Uterus (tissue), 4 donors: ENCODE results near the gene ESPN. TPM values are rescaled to one million over a fixed set of nuclear protein-coding genes. Genes with fewer than 3 reads are reported as not detected.

Experiments
- DNase-seq, 2 donors: peaks; one replicate each; pipeline ENCODE4 v3.0.0-alpha.2; 2019 to 2020
- H3K27ac ChIP-seq, 2 donors: fragments of 200-600 bp; sonication (generic); 1 replicate in 1 of 2; 2 replicates in 1 of 2; pipeline ENCODE4 v1.5.1; 2016 to 2018
- H3K27me3 ChIP-seq, 2 donors: fragments of 200-600 bp; sonication (generic); one replicate each; pipeline ENCODE4 v1.5.1; 2018 to 2019; ENCODE audit warnings: control low read depth in 1 of 2
- H3K36me3 ChIP-seq, 2 donors: fragments of 200-600 bp; sonication (generic); one replicate each; pipeline ENCODE4 v1.5.1; 2019; ENCODE audit warnings: control low read depth in 1 of 2
- H3K4me1 ChIP-seq, 2 donors: fragments of 200-600 bp; sonication (generic); one replicate each; pipeline ENCODE4 v1.5.1; 2018 to 2019; ENCODE audit warnings: control low read depth in 1 of 2
- H3K4me3 ChIP-seq, 2 donors: fragments of 200-600 bp; sonication (generic); 1 replicate in 1 of 2; 2 replicates in 1 of 2; pipeline ENCODE4 v1.5.1; 2018 to 2019; ENCODE audit warnings: mild to moderate bottlenecking in 1 of 2
- H3K9me3 ChIP-seq, 2 donors: fragments of 200-600 bp; sonication (generic); one replicate each; pipeline ENCODE4 v1.5.1; 2019; ENCODE audit warnings: control low read depth in 1 of 2
- CTCF ChIP-seq, 4 experiments: fragments of 200-600 bp in 2 of 4; fragments of 450-650 bp in 2 of 4; sonication (generic) in 2 of 4; IDR thresholded peaks; one replicate each; pipeline ENCODE4 v1.5.1; 2016 to 2019; ENCODE audit warnings: antibody characterized with exemption in 4 of 4, mild to moderate bottlenecking in 2 of 4, moderate library complexity in 1 of 4
- POLR2A ChIP-seq, 2 donors: fragments of 450-650 bp; IDR thresholded peaks; one replicate each; pipeline ENCODE4 v1.6.1; 2016; ENCODE audit warnings: antibody characterized with exemption in 2 of 2, mild to moderate bottlenecking in 1 of 2, moderate library complexity in 1 of 2
- intact Hi-C: fragments of 100-400 bp; cut with DNase I; formaldehyde crosslinking; loops from one replicate; pipeline ENCODE4 v1.15.1; 2023; ENCODE audit warnings: low total_unique reads
- total RNA-seq, 4 donors: library from RNA; depleted of rRNA in 3 of 4; stranded (reverse); fragments of >200 nt in 3 of 4; gene quantifications; one replicate each; pipeline versions ENCODE4 v1.1.0 to v1.2.4, GENCODE V29; 2014 to 2023
- donor health status: DM: yes; HTN: yes; CAD: no.

ESPN gene
- 1 to 10 TPM in 1 of 4 donors, under 1 TPM in 1, not detected in 2; 0.58 to 2.5 TPM for total RNA-seq

- peaks cover 0 to 21% of the 10 kb centered on the region in 2 donors for H3K4me1 ChIP-seq
- TF ChIP-seq POLR2A (IDR thresholded peaks at IDR 0.05) (no peak), CTCF (IDR thresholded peaks at IDR 0.05) (no peak)
- H3K36me3 ChIP-seq, result no peaks in the 10 kb centered on the region
- no peak within 1 kb of the TSS for H3K27ac ChIP-seq
- DNase-seq, result no peak
- intact Hi-C loops, result no loop called here
- no peak within 1 kb of the TSS for H3K4me3 ChIP-seq
- H3K27me3 ChIP-seq, result peaks cover 16 to 49% of the 10 kb centered on the region in 2 donors
- H3K9me3 ChIP-seq, result no peaks in the 10 kb centered on the region
Observed at GRCh38 chr1:6424619-6425593, at the start of gene ESPN. Gene ESPN, plus strand, starts transcription at chr1:6424776. Its CDS starts 180 bp downstream, at chr1:6424956.

- Histone ChIP-seq H3K4me1 (no peaks in the 10 kb centered on the region), H3K36me3 (no peaks in the 10 kb centered on the region), H3K4me3 (no peak overlapping the region), H3K9me3 (no peaks in the 10 kb centered on the region), H3K27me3 (no peaks in the 10 kb centered on the region), H3K27ac (no peak overlapping the region)
- intact Hi-C loops, result no loop called here
- no peak for DNase-seq
- TF ChIP-seq POLR2A (IDR thresholded peaks at IDR 0.05) (no peak), CTCF (IDR thresholded peaks at IDR 0.05) (no peak)
Observed at GRCh38 chr1:6378096-6378746, 46.4 kb upstream of the ESPN start.

- Histone ChIP-seq H3K4me3 (no peak overlapping the region), H3K36me3 (no peaks in the 10 kb centered on the region), H3K27ac (no peak overlapping the region), H3K9me3 (no peaks in the 10 kb centered on the region), H3K4me1 (no peaks in the 10 kb centered on the region), H3K27me3 (no peaks in the 10 kb centered on the region)
- no peak for TF ChIP-seq CTCF (IDR thresholded peaks at IDR 0.05)
- TF ChIP-seq POLR2A (IDR thresholded peaks at IDR 0.05), result no peak
- intact Hi-C loops, result no loop called here
- no peak for DNase-seq
Observed at GRCh38 chr1:6380037-6380436, 44.5 kb upstream of the ESPN start.

GRCh38 chr1:6384135-6384534, 40.4 kb upstream of the ESPN start:
- Histone ChIP-seq H3K27me3 (no peaks in the 10 kb centered on the region), H3K4me3 (no peak overlapping the region), H3K4me1 (no peaks in the 10 kb centered on the region), H3K9me3 (no peaks in the 10 kb centered on the region), H3K27ac (no peak overlapping the region), H3K36me3 (no peaks in the 10 kb centered on the region)
- DNase-seq, result no peak
- TF ChIP-seq POLR2A (IDR thresholded peaks at IDR 0.05) (no peak), CTCF (IDR thresholded peaks at IDR 0.05) (no peak)
- intact Hi-C loops, result no loop called here

- intact Hi-C loops, result no loop called here
- H3K4me3 ChIP-seq, result no peak overlapping the region
Observed at GRCh38 chr1:6384962-6385361, 39.6 kb upstream of the ESPN start.

More at GRCh38 chr1:6384962-6385361, 39.6 kb upstream of the ESPN start:
- H3K27ac ChIP-seq, result no peak overlapping the region
- no peaks in the 10 kb centered on the region for H3K9me3 ChIP-seq
- no peaks in the 10 kb centered on the region for H3K27me3 ChIP-seq
- no peaks in the 10 kb centered on the region for H3K4me1 ChIP-seq
- H3K36me3 ChIP-seq, result no peaks in the 10 kb centered on the region
- DNase-seq, result no peak
- TF ChIP-seq POLR2A (IDR thresholded peaks at IDR 0.05) (no peak), CTCF (IDR thresholded peaks at IDR 0.05) (no peak)
